GM21526 (cell line): ENCODE measurements around the gene LMO2.

Experiments used
- ATAC-seq: cut with Tn5 transposase; IDR thresholded peaks from one replicate; pipeline ENCODE4 v1.9.1; 2021; ENCODE audit warnings: moderate library complexity; ENCODE audit not compliant: unreplicated experiment, low FRiP score

Gene LMO2

DNA sequence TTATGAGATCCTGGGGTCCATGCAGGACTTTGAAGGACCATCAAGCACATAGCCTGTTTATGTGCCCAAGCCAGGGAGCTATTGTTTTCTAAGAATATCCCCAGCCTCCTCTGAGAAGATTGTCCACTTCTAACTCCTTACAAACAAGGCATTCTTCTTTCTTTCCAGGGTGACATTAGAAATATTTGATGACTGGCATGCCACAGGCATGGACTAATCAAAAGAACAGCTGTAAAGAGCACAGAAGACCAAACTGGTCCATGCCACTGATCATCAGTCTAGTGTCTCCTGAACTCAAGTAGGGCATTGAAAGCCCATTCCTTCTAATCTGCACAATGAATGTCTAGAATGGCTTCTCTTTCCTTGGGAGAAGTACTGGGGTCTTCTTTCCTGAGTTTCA is 24.9 kb upstream of the LMO2 start:
- no peak for ATAC-seq

GRCh38 chr11:33915526-33915925 is 23.6 kb upstream of the LMO2 start:
- ATAC-seq, result no peak

DNA sequence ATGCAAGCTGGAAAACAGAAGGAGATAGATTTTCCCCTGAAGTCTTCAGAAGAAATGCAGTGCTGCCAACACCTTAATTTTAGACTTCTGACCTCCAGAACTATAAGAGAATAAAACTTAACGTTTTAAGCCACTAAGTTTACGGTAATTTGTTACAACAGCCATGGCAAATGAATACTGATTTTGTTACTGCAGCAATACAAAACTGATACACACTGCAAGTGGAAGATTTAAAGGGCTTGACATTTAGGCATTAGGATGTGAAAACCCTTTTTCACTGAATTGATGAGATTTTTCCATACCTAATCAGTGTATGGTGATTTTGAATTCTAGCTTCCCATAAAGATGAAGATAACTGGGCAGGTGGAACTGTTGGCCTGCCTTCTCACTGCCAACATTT is 22.1 kb upstream of the LMO2 start:
- no peak for ATAC-seq

GRCh38 chr11:33912405-33913361 is 20.8 kb upstream of the LMO2 start:
- ATAC-seq, result peak; percentile 61

DNA sequence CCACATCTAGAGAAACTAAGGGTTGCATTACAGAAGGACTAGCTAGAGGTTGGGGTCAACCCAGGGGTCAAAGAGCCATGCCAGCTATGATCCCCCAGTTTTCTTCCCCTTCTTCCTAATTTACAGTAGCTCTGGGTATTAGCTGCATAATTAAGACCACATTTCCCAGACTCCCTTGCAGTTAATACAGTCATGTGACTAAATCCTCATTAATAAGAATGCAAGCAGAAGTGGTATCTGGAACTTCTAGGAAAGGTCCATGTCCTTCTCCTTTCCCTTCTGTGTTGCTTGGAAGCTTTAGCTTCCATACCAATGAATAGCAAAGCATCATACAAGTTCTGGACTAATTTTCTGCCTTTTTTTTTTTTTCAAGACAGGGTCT is 19.1 kb upstream of the LMO2 start:
- no peak for ATAC-seq

DNA sequence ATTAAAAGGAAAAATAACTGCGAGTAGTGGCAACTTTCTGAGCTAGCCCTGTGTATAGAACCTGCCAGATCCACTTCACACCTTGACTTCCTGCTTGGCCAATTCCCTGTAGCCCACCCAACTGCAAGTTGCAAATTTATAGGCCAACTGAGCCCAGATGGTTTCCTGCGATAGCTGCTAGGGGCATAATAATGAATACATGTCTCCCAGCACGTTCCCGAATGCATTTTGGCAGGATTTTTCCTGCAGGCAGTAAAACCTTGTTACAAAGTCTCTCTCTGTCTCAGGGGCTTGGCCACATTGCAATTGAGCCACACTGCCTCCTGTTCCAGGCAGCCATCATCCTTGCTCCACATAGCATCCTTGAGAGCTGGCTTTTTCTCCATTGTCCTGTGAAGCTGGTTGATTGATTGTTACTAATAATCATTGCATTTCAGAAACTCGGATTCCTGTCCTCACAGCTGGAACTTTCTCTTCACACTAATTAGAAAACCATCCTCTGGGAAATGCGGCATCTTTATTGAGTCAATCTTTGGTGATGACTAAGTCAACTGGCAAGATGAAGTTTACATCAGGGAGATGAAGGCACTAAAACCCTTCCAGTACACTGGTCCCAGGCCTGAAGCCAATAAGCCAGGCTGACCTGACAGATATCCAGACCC is 18.6 kb upstream of the LMO2 start:
- ATAC-seq, result no peak

DNA sequence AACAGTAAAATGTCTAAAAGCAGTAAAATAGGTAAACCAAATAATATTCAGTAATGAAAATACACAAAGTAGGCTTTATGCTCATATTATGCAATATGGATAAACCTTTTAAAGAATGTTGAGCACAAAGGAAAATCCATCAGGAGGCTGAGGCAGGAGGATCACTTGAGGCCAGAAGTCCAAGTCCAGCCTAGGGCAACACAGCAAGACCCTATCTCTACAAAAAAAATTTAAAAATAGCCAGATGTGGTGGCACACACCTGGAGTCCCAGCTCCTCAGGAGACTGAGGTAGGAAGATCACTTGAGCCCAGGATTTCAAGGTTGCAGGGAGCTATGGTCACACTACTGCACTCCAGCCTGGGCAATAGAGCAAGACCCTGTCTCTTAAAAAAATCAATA is 17.7 kb upstream of the LMO2 start:
- no peak for ATAC-seq

DNA sequence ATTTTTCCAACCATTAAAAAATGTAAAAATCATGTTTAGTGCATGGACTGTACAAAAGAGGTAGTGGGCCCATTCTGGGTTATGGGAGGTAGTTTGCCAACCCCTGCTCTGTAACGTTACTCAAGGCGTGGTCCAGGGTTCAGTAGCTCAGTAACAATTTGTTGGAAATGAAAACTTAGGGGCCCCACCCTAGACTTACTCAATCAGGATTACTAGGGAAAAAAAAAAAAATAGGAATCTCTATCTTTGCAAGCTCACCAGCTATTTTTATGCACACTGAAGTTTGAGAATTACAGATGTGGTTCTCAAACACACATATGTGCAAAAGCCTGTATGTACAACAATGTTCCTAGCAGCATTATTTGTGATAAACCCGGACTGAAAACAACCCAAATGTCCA is 17.3 kb upstream of the LMO2 start:
- no peak for ATAC-seq

DNA sequence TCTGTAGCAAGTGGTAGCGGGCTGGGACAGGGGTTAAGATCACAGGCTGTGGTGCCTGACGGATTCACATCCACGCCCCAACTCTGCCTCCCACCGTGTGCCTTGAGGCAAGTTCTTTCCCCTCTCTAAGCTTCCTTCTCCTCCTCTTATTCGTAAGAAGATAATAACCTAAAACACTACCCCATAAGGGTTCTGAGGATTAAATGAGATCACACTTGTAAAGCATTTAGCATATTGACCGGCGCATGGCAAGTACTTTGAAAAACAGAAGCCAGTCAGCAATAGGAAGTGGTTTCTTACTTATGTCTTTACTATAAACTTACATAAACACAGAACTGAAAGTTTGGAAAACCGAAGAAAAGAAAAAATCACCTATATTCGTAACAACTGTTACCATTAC is 15.5 kb upstream of the LMO2 start:
- ATAC-seq, result no peak

DNA sequence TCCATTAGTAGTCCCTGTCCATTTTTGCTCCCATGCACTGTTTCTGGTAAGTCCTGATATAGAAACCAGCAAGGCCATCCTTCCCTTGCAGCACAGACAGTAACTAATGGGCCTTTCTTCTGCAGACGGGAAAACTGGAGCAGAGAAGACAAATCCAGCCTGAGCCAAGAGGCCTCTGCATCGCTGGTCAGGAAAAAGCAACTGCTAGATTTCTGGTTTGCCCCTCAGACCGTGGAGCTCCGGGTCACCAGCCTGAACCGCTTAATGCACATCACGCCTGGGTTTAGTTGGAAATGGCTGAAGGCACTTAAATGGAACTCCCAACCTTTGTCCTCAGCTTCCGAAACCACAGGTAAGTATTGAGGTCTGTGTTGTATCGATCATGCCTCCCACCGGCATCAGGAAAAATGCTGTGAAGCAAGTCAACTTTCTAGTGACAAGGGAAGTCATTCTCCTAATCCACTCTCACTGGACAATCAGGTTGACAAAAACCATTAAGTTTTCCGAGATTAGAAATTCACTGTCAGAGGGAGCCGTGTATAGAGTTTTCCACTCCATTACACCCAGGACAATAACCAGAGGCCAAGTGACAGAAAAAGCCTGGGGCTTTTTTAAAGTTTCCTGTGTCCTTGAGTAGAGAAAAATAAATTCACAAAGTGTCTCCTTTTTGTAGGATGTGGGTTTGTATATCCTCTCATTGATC is 14.8 kb upstream of the LMO2 start:
- no peak for ATAC-seq

DNA sequence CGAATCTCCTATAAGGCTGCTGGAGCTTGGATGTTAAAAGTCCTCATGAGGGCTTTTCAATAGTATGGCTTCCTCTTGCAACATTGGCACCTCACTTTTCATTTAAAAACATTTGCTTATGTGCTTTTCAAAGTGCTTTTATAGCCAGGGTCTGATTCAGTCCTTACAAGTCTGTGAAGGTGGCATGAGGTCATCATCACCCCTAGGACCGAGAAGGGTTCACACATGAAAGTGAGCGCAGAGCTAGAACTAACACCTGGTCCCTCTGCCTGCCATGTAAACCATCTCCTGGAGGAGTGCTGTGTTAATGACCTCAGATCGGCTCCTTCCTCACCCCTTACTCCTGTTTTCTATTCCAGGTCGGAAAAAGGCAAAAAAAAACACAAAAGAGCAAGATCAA is 12.2 kb upstream of the LMO2 start:
- no peak for ATAC-seq

GRCh38 chr11:33900159-33900840 is 8.4 kb upstream of the LMO2 start:
- no peak for ATAC-seq

GRCh38 chr11:33899400-33900037 is 7.6 kb upstream of the LMO2 start:
- ATAC-seq, result no peak

DNA sequence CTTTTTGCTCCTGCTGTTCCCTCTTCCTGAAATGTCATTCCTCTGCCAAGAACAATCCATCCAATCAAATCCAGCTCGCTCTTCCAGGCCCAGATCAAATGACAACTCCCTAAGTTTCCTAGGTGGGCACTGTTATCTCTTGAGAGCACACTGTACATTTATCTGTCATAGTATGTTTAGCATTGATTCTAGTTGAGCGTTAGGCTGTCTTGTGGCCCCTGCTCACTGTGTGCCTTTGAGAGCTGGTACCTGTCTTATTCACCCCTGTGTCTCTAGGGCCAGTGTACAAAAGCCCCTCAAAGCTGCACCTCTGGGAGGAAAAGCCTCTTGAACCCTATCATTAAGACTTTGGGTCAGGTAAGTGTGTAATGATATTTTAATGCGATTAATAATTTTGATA is 7.1 kb upstream of the LMO2 start:
- no peak for ATAC-seq

DNA sequence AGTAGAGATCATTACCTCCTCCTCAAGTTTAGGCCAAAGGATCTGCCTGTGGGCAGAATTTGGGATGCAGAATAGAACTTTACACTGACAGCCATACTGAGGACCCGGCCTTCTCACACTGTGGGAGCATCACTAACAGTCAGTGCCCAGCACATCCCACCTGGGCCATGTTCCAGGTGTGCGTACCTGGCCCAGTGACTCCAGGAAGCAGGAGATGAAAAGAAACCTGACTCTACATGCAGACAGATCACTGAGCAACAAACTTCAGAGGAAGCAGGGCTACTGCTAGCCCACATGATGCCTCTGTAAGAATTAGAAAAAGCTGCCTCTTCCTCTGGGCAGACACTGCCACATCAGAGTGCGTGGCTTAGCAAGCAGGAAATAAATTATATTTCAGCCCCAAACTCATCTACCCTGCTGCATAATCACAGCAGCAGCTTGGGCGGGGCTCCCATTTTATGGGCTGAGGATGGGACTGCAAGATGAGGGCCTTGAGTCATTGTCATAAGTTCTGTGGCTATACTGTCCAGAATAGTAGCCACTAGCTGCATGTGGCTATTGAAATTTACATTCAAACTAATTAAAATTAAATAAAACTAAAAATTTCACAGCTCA is 6.0 kb upstream of the LMO2 start:
- no peak for ATAC-seq

DNA sequence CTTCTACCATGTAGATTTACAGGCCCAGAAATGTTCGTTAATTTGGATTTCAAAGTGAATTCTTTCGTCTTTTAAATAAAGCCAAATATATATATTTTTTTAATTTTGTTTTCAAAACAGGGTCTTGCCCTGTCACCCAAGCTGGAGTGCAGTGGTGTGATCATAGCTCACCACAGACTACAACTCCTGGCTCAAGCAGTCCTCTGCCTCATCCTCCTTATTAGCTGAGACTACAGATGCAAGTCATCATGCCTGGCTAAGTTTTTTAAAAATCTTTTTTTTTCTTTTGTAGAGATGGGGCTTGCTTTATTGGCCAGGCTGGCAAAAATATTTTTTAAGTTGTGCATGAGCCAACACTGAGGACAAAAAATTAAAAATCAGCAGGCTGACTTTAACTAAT is 5.0 kb upstream of the LMO2 start:
- ATAC-seq, result no peak

DNA sequence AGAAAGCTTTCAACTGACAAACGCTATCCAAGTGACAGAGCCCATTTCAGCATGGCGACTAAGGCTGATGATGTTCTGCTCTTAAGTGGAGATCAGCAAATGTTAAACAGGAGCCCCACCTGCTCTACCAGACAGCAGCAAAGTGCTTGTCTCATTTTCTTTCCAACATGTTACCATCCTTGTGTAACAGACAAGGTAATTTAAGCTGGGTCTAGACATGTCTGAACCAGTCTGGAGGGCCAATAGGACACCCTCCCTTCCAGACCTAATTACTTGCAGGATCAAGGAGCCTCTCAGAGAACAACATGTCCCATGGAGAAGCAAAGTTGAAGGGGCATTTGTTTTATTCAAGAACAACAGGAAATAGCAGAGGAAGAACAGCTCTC is 3.9 kb upstream of the LMO2 start:
- no peak for ATAC-seq

- no peak for ATAC-seq
Measured at GRCh38 chr11:33894398-33894746, 2.5 kb upstream of the LMO2 start.

- ATAC-seq, result peak; percentile 82
Measured at GRCh38 chr11:33893711-33894397, 2.0 kb upstream of the LMO2 start.
